MM.1S (cell line): Measurements from ENCODE around the gene KATNAL2.

Experiments used
- DNase-seq: peaks from one replicate; pipeline ENCODE4 v3.0.0-alpha.2; 2015
- H2AFZ ChIP-seq: fragments of 300-600 bp; sonication (generic); 2 replicates; pipeline ENCODE4 v1.6.0; 2016; ENCODE audit warnings: antibody characterized with exemption, low read length
- H3F3A ChIP-seq: fragments of 300-600 bp; sonication (generic); 2 replicates; pipeline ENCODE4 v1.6.1; 2016; ENCODE audit warnings: mild to moderate bottlenecking, antibody characterized with exemption, low read length, moderate library complexity, mixed read lengths; ENCODE audit not compliant: insufficient read depth
- H3K27ac ChIP-seq: fragments of 300-600 bp; sonication (generic); 2 replicates; pipeline ENCODE4 v1.5.1; 2016; ENCODE audit warnings: mild to moderate bottlenecking, low read length
- H3K27me3 ChIP-seq: fragments of 300-600 bp; sonication (generic); replicated peaks from 2 replicates; pipeline ENCODE4 v1.6.0; 2016; ENCODE audit warnings: low read length; ENCODE audit not compliant: insufficient read depth
- H3K36me3 ChIP-seq: fragments of 300-600 bp; sonication (generic); replicated peaks from 2 replicates; pipeline ENCODE4 v1.6.1; 2016; ENCODE audit warnings: mild to moderate bottlenecking, low read length, mixed read lengths; ENCODE audit not compliant: insufficient read depth
- H3K4me1 ChIP-seq: fragments of 300-600 bp; sonication (generic); 2 replicates; pipeline ENCODE4 v1.6.1; 2016; ENCODE audit warnings: low read length, mixed read lengths
- H3K4me2 ChIP-seq: fragments of 300-600 bp; sonication (generic); 2 replicates; pipeline ENCODE4 v1.6.0; 2016; ENCODE audit warnings: low read depth, low read length
- H3K4me3 ChIP-seq: fragments of 300-600 bp; sonication (generic); 2 replicates; pipeline ENCODE4 v1.5.1; 2016; ENCODE audit warnings: low read length, mixed read lengths
- H3K79me2 ChIP-seq: fragments of 300-600 bp; sonication (generic); 2 replicates; pipeline ENCODE4 v1.6.1; 2016; ENCODE audit warnings: mixed run types, low read length, mixed read lengths
- H3K9ac ChIP-seq: fragments of 300-600 bp; sonication (generic); 2 replicates; pipeline ENCODE4 v1.6.1; 2016; ENCODE audit warnings: low read length, mixed read lengths
- H3K9me2 ChIP-seq: fragments of 300-600 bp; sonication (generic); replicated peaks from 2 replicates; pipeline ENCODE4 v1.6.1; 2016; ENCODE audit warnings: mild to moderate bottlenecking, low read length, mixed read lengths; ENCODE audit not compliant: insufficient read depth
- H3K9me3 ChIP-seq: fragments of 300-600 bp; sonication (generic); replicated peaks from 2 replicates; pipeline ENCODE4 v1.6.1; 2016; ENCODE audit warnings: mild to moderate bottlenecking, low read length, mixed read lengths; ENCODE audit not compliant: insufficient read depth
- H4K20me1 ChIP-seq: fragments of 300-600 bp; sonication (generic); 2 replicates; pipeline ENCODE4 v1.6.1; 2016; ENCODE audit warnings: mild to moderate bottlenecking, low read length, moderate library complexity, mixed read lengths; ENCODE audit not compliant: insufficient read depth
- CTCF ChIP-seq: fragments of 300-600 bp; sonication (generic); IDR thresholded peaks from 2 replicates; pipeline ENCODE4 v1.5.1; 2016; ENCODE audit warnings: antibody characterized with exemption, low read length, mixed read lengths
- EZH2 ChIP-seq: fragments of 300-600 bp; sonication (generic); optimal IDR thresholded peaks from 2 replicates; pipeline ENCODE3; 2017; ENCODE audit warnings: low read depth, mild to moderate bottlenecking, antibody characterized with exemption, low read length, mixed read lengths
- EZH2phosphoT487 ChIP-seq: fragments of 300-600 bp; sonication (generic); IDR thresholded peaks from 2 replicates; pipeline ENCODE4 v1.6.1; 2018; ENCODE audit warnings: antibody characterized with exemption, low read length

Gene KATNAL2

DNA sequence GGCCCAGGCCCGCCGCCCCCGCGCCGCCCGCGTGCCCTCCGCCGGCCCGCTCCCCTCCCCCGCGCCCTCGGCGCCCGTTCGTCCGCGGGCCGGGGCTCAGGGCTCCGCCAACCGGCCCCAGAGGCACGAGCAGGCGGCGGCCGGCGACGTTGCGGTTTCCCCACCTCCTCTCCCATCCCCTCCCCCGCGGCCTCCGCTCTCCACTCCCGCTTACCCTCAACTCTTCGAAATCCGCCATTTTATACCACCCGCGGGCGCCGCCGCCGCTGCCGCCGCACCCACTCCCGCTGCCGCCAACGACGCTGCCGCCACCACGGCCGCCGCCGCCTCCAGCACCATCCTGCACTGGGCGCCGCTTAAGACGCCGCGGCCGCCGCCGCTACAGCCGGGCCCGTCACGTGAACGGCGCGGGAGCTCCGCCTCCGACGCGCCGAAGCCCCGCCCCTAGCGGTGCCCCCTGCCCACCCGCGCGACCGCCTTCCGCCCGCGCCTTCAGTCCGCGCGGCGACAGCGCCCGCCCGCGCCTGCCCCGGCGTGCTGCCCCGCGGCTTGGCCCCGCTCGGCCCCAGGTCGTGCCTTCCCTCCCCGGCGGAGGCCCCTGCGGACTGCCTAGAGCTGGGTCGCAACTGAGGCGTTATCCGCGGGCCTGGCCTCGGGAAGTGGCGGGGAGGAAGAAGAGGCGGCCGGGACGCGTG lies at the start of gene KATNAL2, which contains the start of gene PIAS2:
KATNAL2 (plus strand) TSS at position 495 of the 695 bp plus-strand sequence. CDS start 29,271 bp downstream, outside the sequence.
PIAS2 (minus strand) TSS at position 400 of the 695 bp plus-strand sequence; CDS start at position 238, 162 bp downstream.
- peak; percentile 82 for DNase-seq
- peaks cover 45% of the 10 kb centered on the region for H3K79me2 ChIP-seq
- H3F3A ChIP-seq: no peaks in the 10 kb centered on the region
- peak within 1 kb of the TSS; percentile 8; the same call in 1 of the 2 replicates for H3K27ac ChIP-seq
- peak within 1 kb of the TSS; percentile 58; the same call in 1 of the 2 replicates for H3K9ac ChIP-seq
- H3K4me1 ChIP-seq: no peaks in the 10 kb centered on the region
- H3K4me2 ChIP-seq: peak within 1 kb of the TSS; percentile 80
- no peaks in the 10 kb centered on the region for H3K27me3 ChIP-seq
- TF ChIP-seq EZH2 (no peak), CTCF (no peak), EZH2phosphoT487 (no peak)
- H3K4me3 ChIP-seq: peak within 1 kb of the TSS; percentile 74
- H3K36me3 ChIP-seq: no peaks in the 10 kb centered on the region
- H3K9me2 ChIP-seq: no peaks in the 10 kb centered on the region
- no peaks in the 10 kb centered on the region for H3K9me3 ChIP-seq
- no peaks in the 10 kb centered on the region for H4K20me1 ChIP-seq
- H2AFZ ChIP-seq: peak within 1 kb of the TSS; percentile 96

GRCh38 chr18:46868169-46868921 lies 49.1 kb upstream of the KATNAL2 start:
- Histone ChIP-seq H3K9me2 (no peaks in the 10 kb centered on the region), H3K4me2 (no peak overlapping the region), H3K4me1 (no peaks in the 10 kb centered on the region), H3K79me2 (0 out of 2 replicates have a peak, but pooled peaks cover 4% of the 10 kb centered on the region), H3K9me3 (no peaks in the 10 kb centered on the region), H4K20me1 (0 out of 2 replicates have a peak, but pooled peaks cover 4% of the 10 kb centered on the region), H3K27ac (no peak overlapping the region), H3F3A (no peaks in the 10 kb centered on the region), H2AFZ (no peak overlapping the region), H3K36me3 (no peaks in the 10 kb centered on the region), H3K27me3 (no peaks in the 10 kb centered on the region), H3K4me3 (no peak overlapping the region), H3K9ac (no peak overlapping the region)
- TF ChIP-seq EZH2phosphoT487 (no peak), EZH2 (no peak), CTCF (no peak)
- no peak for DNase-seq

DNA sequence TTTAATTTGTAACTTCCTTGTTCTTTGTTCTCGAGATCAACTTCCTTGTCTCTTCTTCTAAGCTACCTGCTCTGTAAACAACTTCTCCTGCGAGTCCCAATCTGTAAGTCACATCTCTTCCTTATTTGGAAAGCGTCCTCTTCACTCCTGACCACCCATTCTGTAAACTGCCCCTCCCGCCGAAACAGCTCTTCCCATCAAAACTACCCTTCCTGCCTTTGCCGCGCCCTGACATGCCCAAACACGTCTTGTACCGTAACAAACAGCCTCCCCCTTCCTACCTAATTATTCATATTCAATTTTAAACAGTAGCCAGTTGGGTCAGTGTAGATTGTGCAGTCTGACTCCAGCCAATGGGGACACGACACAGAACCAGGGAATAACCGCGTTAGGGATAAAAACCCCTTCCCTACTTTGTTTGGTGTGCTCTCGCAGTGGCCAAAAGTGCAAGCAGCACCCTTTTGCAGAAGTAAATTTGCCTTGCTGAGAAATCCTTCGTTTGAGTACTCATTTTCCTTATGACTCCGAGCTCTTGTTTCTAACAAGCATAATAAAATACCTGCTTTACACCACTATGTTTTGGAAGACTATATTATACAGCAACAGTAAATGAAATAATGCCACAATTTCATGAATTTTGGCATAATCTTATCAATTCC lies 39.9 kb upstream of the KATNAL2 start:
- Histone ChIP-seq H3K4me2 (no peak overlapping the region), H3K9me2 (no peaks in the 10 kb centered on the region), H3K27me3 (no peaks in the 10 kb centered on the region), H3F3A (no peaks in the 10 kb centered on the region), H3K4me1 (no peaks in the 10 kb centered on the region), H3K79me2 (no peaks in the 10 kb centered on the region; the same call in 1 of the 2 replicates), H3K9me3 (no peaks in the 10 kb centered on the region), H3K36me3 (no peaks in the 10 kb centered on the region; the same call in 1 of the 2 replicates), H3K4me3 (no peak overlapping the region), H3K27ac (no peak overlapping the region), H4K20me1 (no peaks in the 10 kb centered on the region), H3K9ac (no peak overlapping the region), H2AFZ (no peak overlapping the region)
- DNase-seq: no peak
- TF ChIP-seq EZH2phosphoT487 (no peak), CTCF (no peak), EZH2 (no peak)
